Ascending aorta (tissue), 2 donors: ENCODE data around the gene SNAI3. TPM values are rescaled to one million over a fixed set of nuclear protein-coding genes. Genes with fewer than 3 reads are reported as not detected.

ENCODE experiments used
- DNase-seq, 2 donors: peaks; one replicate each; pipeline ENCODE4 v3.0.0-alpha.2; 2019; ENCODE audit warnings: low spot score in 2 of 2
- H3K27ac ChIP-seq, 2 donors: fragments of 200-600 bp; sonication (generic); one replicate each; pipeline ENCODE4 v1.5.1; 2016 to 2017; ENCODE audit warnings: mild to moderate bottlenecking in 1 of 2
- H3K27me3 ChIP-seq: fragments of 200-600 bp; sonication (generic); one replicate; pipeline ENCODE4 v1.5.1; 2017
- H3K36me3 ChIP-seq, 2 donors: fragments of 200-600 bp; sonication (generic); one replicate each; pipeline ENCODE4 v1.5.1; 2016
- H3K4me1 ChIP-seq, 2 donors: fragments of 200-600 bp; sonication (generic); one replicate each; pipeline ENCODE4 v1.5.1; 2016 to 2017; ENCODE audit warnings: mild to moderate bottlenecking in 1 of 2
- H3K4me3 ChIP-seq, 2 donors: fragments of 200-600 bp; sonication (generic); one replicate each; pipeline ENCODE4 v1.5.1; 2016 to 2017; ENCODE audit warnings: mild to moderate bottlenecking in 1 of 2
- H3K9me3 ChIP-seq, 2 donors: fragments of 200-600 bp; sonication (generic); one replicate each; pipeline ENCODE4 v1.5.1; 2016
- CTCF ChIP-seq, 3 experiments: fragments of 200-600 bp in 2 of 3; fragments of 450-650 bp in 1 of 3; sonication (generic) in 2 of 3; IDR thresholded peaks; one replicate each; pipeline ENCODE4 v1.5.1; 2016 to 2019; ENCODE audit warnings: antibody characterized with exemption in 3 of 3, mild to moderate bottlenecking in 1 of 3, moderate library complexity in 1 of 3
- intact Hi-C: fragments of 100-400 bp; cut with DNase I; formaldehyde crosslinking; loops from one replicate; pipeline ENCODE4 v1.15.1; 2023
- total RNA-seq: library from RNA; depleted of rRNA; stranded (reverse); fragments of >200 nt; gene quantifications from one replicate; pipeline ENCODE4 v1.1.0, GENCODE V29; 2016

SNAI3 gene
- total RNA-seq, 1 donor from 2014 or later = not detected

- no peak for DNase-seq
- Histone ChIP-seq H3K9me3 (no peaks in the 10 kb centered on the region), H3K27ac (no peak overlapping the region), H3K36me3 (peaks cover 79 to 99% of the 10 kb centered on the region in 2 donors), H3K4me3 (no peak overlapping the region), H3K27me3 (no peaks in the 10 kb centered on the region), H3K4me1 (no peaks in the 10 kb centered on the region)
- no peak for TF ChIP-seq CTCF (IDR thresholded peaks at IDR 0.05)
- intact Hi-C loops = no loop called here
These were observed 34.2 kb upstream of the SNAI3 start for GRCh38 chr16:88720396-88720970.

- intact Hi-C loops = no loop called here
- H3K4me1 ChIP-seq = no peaks in the 10 kb centered on the region
- no peak overlapping the region for H3K4me3 ChIP-seq
- no peaks in the 10 kb centered on the region for H3K9me3 ChIP-seq
- H3K27me3 ChIP-seq = no peaks in the 10 kb centered on the region
- DNase-seq = no peak
- no peak overlapping the region for H3K27ac ChIP-seq
- peaks cover 79 to 99% of the 10 kb centered on the region in 2 donors for H3K36me3 ChIP-seq
- no peak for TF ChIP-seq CTCF (IDR thresholded peaks at IDR 0.05)
These were observed 33.6 kb upstream of the SNAI3 start for GRCh38 chr16:88719933-88720296.

- TF ChIP-seq CTCF (IDR thresholded peaks at IDR 0.05) = no peak
These were observed 33.1 kb upstream of the SNAI3 start for GRCh38 chr16:88719267-88719932.

GRCh38 chr16:88718178-88718577, 31.9 kb upstream of the SNAI3 start:
- intact Hi-C loops = no loop called here
- TF ChIP-seq CTCF (IDR thresholded peaks at IDR 0.05) = no peak
- Histone ChIP-seq H3K36me3 (peaks cover 72 to 98% of the 10 kb centered on the region in 2 donors), H3K9me3 (no peaks in the 10 kb centered on the region), H3K4me3 (no peak overlapping the region), H3K27ac (no peak overlapping the region), H3K4me1 (no peaks in the 10 kb centered on the region), H3K27me3 (no peaks in the 10 kb centered on the region)
- DNase-seq = no peak

More at GRCh38 chr16:88719267-88719932, 33.1 kb upstream of the SNAI3 start:
- intact Hi-C loops = no loop called here
- Histone ChIP-seq H3K27me3 (no peaks in the 10 kb centered on the region), H3K4me3 (no peak overlapping the region), H3K4me1 (no peaks in the 10 kb centered on the region), H3K36me3 (peaks cover 79 to 99% of the 10 kb centered on the region in 2 donors), H3K9me3 (no peaks in the 10 kb centered on the region), H3K27ac (no peak overlapping the region)
- no peak for DNase-seq

GRCh38 chr16:88716601-88717001, 30.3 kb upstream of the SNAI3 start:
- Histone ChIP-seq H3K27ac (no peak overlapping the region), H3K4me3 (no peak overlapping the region), H3K4me1 (no peaks in the 10 kb centered on the region), H3K9me3 (no peaks in the 10 kb centered on the region), H3K27me3 (no peaks in the 10 kb centered on the region), H3K36me3 (peaks cover 57 to 82% of the 10 kb centered on the region in 2 donors)
- no peak for TF ChIP-seq CTCF (IDR thresholded peaks at IDR 0.05)
- no peak for DNase-seq
- intact Hi-C loops = no loop called here
